ENCODE measurements around the gene SUMO3. TPM values are rescaled to one million over a fixed set of nuclear protein-coding genes. Genes with fewer than 3 reads are reported as not detected.

SUMO3 gene
- total RNA-seq, 1 experiment from 2014 or later: 81.5 TPM

DNA sequence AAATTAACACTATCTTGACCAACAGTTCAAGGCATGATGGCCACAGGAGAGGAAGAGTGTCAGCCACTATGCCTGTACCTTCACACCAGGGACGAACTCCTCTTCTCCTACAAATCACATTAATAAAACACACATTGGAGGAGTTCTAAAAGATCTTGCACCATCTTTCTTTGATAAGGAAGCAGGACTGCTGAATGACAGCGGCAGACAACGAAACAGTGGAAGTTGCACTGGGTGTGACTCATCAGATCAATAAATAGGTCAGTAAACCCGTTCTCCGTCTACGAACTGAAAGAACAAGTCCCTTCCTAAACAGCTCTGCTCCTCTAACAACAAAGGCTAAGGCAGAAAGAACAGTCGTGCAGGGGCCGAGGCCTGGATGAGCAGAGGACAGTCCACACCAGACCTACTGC is 39.4 kb downstream of the SUMO3 start:
- POLR2A ChIA-PET (ENCODE audit: unreplicated experiment): no interaction called here

DNA sequence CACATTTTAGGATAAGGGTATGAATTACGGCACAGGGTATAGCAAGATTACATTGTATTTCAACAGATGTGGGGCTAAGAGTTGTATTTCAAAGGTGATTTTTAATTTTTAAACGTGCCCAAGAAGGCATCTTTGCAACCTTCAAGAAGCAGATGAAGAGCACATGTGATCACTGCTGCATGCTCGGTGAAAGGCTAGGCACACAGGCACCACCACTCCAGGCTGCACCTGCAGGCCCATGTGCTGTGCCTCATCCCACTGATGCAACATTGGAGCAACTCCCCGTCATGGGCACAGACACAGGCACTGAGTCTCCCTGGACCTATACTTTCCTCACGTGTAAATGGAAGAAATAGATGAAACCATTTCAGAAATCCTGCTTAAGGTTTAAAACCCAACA is 39.8 kb downstream of the SUMO3 start:
- H3K9me2 ChIP-seq (ENCODE audit: insufficient read depth): no peaks in the 10 kb centered on the region
- H2AFZ ChIP-seq: no peak overlapping the region
- H3F3A ChIP-seq (ENCODE audit: insufficient read depth, low read depth): no peaks in the 10 kb centered on the region; the same call in 1 of the 2 replicates
- H3K36me3 ChIP-seq (ENCODE audit: low read depth): 0 out of 2 replicates have a peak, but pooled peaks cover 10% of the 10 kb centered on the region
- BruUV-seq (replicated peaks): no TSS peak
- CTCF ChIA-PET: no interaction called here
- intact Hi-C loops (cut with micrococcal nuclease; ENCODE audit: unreplicated experiment): no loop called here
- H3K4me1 ChIP-seq (replicated peaks; ENCODE audit: insufficient read depth): no peaks in the 10 kb centered on the region
- no peak overlapping the region for H3K4me3 ChIP-seq
- no peaks in the 10 kb centered on the region for H3K9me3 ChIP-seq (ENCODE audit: insufficient read depth, low read depth)
- TF ChIP-seq, protein P1, sequence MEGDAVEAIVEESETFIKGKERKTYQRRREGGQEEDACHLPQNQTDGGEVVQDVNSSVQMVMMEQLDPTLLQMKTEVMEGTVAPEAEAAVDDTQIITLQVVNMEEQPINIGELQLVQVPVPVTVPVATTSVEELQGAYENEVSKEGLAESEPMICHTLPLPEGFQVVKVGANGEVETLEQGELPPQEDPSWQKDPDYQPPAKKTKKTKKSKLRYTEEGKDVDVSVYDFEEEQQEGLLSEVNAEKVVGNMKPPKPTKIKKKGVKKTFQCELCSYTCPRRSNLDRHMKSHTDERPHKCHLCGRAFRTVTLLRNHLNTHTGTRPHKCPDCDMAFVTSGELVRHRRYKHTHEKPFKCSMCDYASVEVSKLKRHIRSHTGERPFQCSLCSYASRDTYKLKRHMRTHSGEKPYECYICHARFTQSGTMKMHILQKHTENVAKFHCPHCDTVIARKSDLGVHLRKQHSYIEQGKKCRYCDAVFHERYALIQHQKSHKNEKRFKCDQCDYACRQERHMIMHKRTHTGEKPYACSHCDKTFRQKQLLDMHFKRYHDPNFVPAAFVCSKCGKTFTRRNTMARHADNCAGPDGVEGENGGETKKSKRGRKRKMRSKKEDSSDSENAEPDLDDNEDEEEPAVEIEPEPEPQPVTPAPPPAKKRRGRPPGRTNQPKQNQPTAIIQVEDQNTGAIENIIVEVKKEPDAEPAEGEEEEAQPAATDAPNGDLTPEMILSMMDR (conservative IDR thresholded peaks at IDR 0.05): no peak
- no peak for TF ChIP-seq EZH2 (IDR thresholded peaks at IDR 0.05; ENCODE audit: low read depth)
- DNase-seq: no peak
- H3K27me3 ChIP-seq (ENCODE audit: insufficient read depth, low read depth): no peaks in the 10 kb centered on the region
- no peaks in the 10 kb centered on the region; the same call in 1 of the 2 replicates for H3K79me2 ChIP-seq (ENCODE audit: low read depth)
- POLR2A ChIA-PET (ENCODE audit: unreplicated experiment): no interaction called here
- no peak overlapping the region for H3K4me2 ChIP-seq
- H4K20me1 ChIP-seq (ENCODE audit: insufficient read depth): peaks cover 10% of the 10 kb centered on the region; the same call in 1 of the 2 replicates
- H3K27ac ChIP-seq: no peak overlapping the region

More for the DNA sequence above, 39.4 kb downstream of the SUMO3 start:
- H3K9me3 ChIP-seq (ENCODE audit: insufficient read depth, low read depth): no peaks in the 10 kb centered on the region
- no peaks in the 10 kb centered on the region; the same call in 1 of the 2 replicates for H3K79me2 ChIP-seq (ENCODE audit: low read depth)
- H3K4me1 ChIP-seq (replicated peaks; ENCODE audit: insufficient read depth): no peaks in the 10 kb centered on the region
- TF ChIP-seq, protein P1 (conservative IDR thresholded peaks at IDR 0.05): no peak
- H4K20me1 ChIP-seq (ENCODE audit: insufficient read depth): peaks cover 10% of the 10 kb centered on the region; the same call in 1 of the 2 replicates
- no peak overlapping the region for H3K27ac ChIP-seq
- H3K36me3 ChIP-seq (ENCODE audit: low read depth): 0 out of 2 replicates have a peak, but pooled peaks cover 10% of the 10 kb centered on the region
- no peak overlapping the region for H3K4me2 ChIP-seq
- no peaks in the 10 kb centered on the region; the same call in 1 of the 2 replicates for H3F3A ChIP-seq (ENCODE audit: insufficient read depth, low read depth)
- H3K9me2 ChIP-seq (ENCODE audit: insufficient read depth): no peaks in the 10 kb centered on the region
- DNase-seq: no peak
- CTCF ChIA-PET: no interaction called here
- intact Hi-C loops (cut with micrococcal nuclease; ENCODE audit: unreplicated experiment): no loop called here
- BruUV-seq (replicated peaks): no TSS peak
- no peak overlapping the region for H2AFZ ChIP-seq
- H3K27me3 ChIP-seq (ENCODE audit: insufficient read depth, low read depth): no peaks in the 10 kb centered on the region
- no peak overlapping the region for H3K4me3 ChIP-seq

DNA sequence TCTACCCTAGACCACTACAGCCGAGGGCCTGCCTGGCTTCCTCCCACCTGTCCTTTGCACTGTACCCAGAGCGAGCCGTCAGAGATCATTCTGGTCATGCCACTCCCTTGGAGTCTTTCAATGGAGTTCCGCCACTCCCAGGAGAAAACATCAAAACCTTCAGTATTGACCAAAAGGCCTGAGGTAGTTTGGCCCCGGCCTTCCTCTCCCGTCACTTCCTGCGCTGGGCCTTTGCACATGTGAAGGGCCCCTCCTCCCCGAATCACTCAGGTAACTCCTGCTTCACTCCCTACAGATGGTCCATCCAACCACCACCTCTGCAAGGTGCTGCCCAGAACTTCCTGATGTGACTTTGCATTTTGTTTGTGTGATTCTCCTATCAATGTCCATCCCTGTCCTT is 42.9 kb downstream of the SUMO3 start:
- no peak for DNase-seq

More for the DNA sequence above, 42.9 kb downstream of the SUMO3 start:
- H3K4me2 ChIP-seq: no peak overlapping the region
- H3K4me3 ChIP-seq: no peak overlapping the region
- no TSS peak for BruUV-seq (replicated peaks)
- H3K9me3 ChIP-seq (ENCODE audit: insufficient read depth, low read depth): no peaks in the 10 kb centered on the region
- intact Hi-C loops (cut with micrococcal nuclease; ENCODE audit: unreplicated experiment): no loop called here
- H3K27me3 ChIP-seq (ENCODE audit: insufficient read depth, low read depth): no peaks in the 10 kb centered on the region
- ChIA-PET POLR2A (ENCODE audit: unreplicated experiment) (no interaction called here), CTCF (no interaction called here)
- H3K4me1 ChIP-seq (replicated peaks; ENCODE audit: insufficient read depth): no peaks in the 10 kb centered on the region
- no peak overlapping the region for H2AFZ ChIP-seq
- no peak overlapping the region for H3K27ac ChIP-seq
- no peaks in the 10 kb centered on the region for H4K20me1 ChIP-seq (ENCODE audit: insufficient read depth)
- no peak for TF ChIP-seq EZH2 (IDR thresholded peaks at IDR 0.05; ENCODE audit: low read depth)
- TF ChIP-seq, protein P1 (conservative IDR thresholded peaks at IDR 0.05): no peak
- 0 out of 2 replicates have a peak, but pooled peaks cover 10% of the 10 kb centered on the region for H3K36me3 ChIP-seq (ENCODE audit: low read depth)
- H3F3A ChIP-seq (ENCODE audit: insufficient read depth, low read depth): no peaks in the 10 kb centered on the region; the same call in 1 of the 2 replicates
- H3K79me2 ChIP-seq (ENCODE audit: low read depth): no peaks in the 10 kb centered on the region; the same call in 1 of the 2 replicates
- no peaks in the 10 kb centered on the region for H3K9me2 ChIP-seq (ENCODE audit: insufficient read depth)

All from PC-9 (cell line).